GM23248 (cell line): ENCODE data around the gene ELMO1. TPM values are rescaled to one million over a fixed set of nuclear protein-coding genes. Genes with fewer than 3 reads are reported as not detected.

Experiments used
- DNase-seq: peaks from one replicate; pipeline ENCODE4 v3.0.0-alpha.2; 2015
- H2AFZ ChIP-seq: fragments of 200-600 bp; sonication (generic); 2 replicates; pipeline ENCODE4 v1.6.1; 2016; ENCODE audit warnings: antibody characterized with exemption
- H3F3A ChIP-seq: fragments of 200-600 bp; sonication (generic); 2 replicates; pipeline ENCODE4 v1.6.1; 2016; ENCODE audit warnings: mild to moderate bottlenecking, antibody characterized with exemption, mixed run types; ENCODE audit not compliant: insufficient read depth
- H3K27ac ChIP-seq: fragments of 200-600 bp; sonication (generic); 2 replicates; pipeline ENCODE4 v1.5.1; 2016; ENCODE audit warnings: mild to moderate bottlenecking
- H3K27me3 ChIP-seq: fragments of 200-600 bp; sonication (generic); replicated peaks from 2 replicates; pipeline ENCODE4 v1.6.1; 2016; ENCODE audit warnings: mild to moderate bottlenecking; ENCODE audit not compliant: insufficient read depth
- H3K36me3 ChIP-seq: fragments of 200-600 bp; sonication (generic); 2 replicates; pipeline ENCODE4 v1.6.1; 2016; ENCODE audit warnings: low read depth, mild to moderate bottlenecking
- H3K4me1 ChIP-seq: fragments of 200-600 bp; sonication (generic); 2 replicates; pipeline ENCODE4 v1.6.1; 2016; ENCODE audit warnings: mild to moderate bottlenecking; ENCODE audit not compliant: insufficient read depth
- H3K4me2 ChIP-seq: fragments of 200-600 bp; sonication (generic); one replicate; pipeline ENCODE4 v1.6.1; 2016; ENCODE audit warnings: mild to moderate bottlenecking; ENCODE audit not compliant: unreplicated experiment
- H3K4me3 ChIP-seq: fragments of 200-600 bp; sonication (generic); 2 replicates; pipeline ENCODE4 v1.5.1; 2016; ENCODE audit warnings: mild to moderate bottlenecking
- H3K79me2 ChIP-seq: fragments of 200-600 bp; sonication (generic); 2 replicates; pipeline ENCODE4 v1.6.1; 2016; ENCODE audit warnings: mild to moderate bottlenecking; ENCODE audit not compliant: insufficient read depth
- H3K9ac ChIP-seq: fragments of 200-600 bp; sonication (generic); 2 replicates; pipeline ENCODE4 v1.6.1; 2016; ENCODE audit warnings: mild to moderate bottlenecking
- H3K9me2 ChIP-seq: fragments of 200-600 bp; sonication (generic); 2 replicates; pipeline ENCODE4 v1.6.1; 2016; ENCODE audit warnings: mixed run types, mild to moderate bottlenecking, moderate library complexity; ENCODE audit not compliant: insufficient read depth
- H3K9me3 ChIP-seq: fragments of 200-600 bp; sonication (generic); one replicate; pipeline ENCODE4 v1.6.1; 2017; ENCODE audit warnings: low read depth
- H4K20me1 ChIP-seq: fragments of 200-600 bp; sonication (generic); 2 replicates; pipeline ENCODE4 v1.6.0; 2016; ENCODE audit not compliant: insufficient read depth
- EZH2 ChIP-seq: fragments of 200-600 bp; sonication (generic); IDR thresholded peaks from 2 replicates; pipeline ENCODE4 v1.6.1; 2018; ENCODE audit warnings: antibody characterized with exemption, mild to moderate bottlenecking; ENCODE audit not compliant: insufficient read depth, poor library complexity, severe bottlenecking
- EZH2phosphoT487 ChIP-seq: fragments of 200-600 bp; sonication (generic); IDR thresholded peaks from 2 replicates; pipeline ENCODE4 v1.6.1; 2018; ENCODE audit warnings: antibody characterized with exemption, moderate library complexity, mild to moderate bottlenecking, low read depth; ENCODE audit not compliant: insufficient read depth
- WGBS, 2 experiments: methylation state at CpG; one replicate each; pipeline ENCODE4 v1.1.6; 2015 to 2017; ENCODE audit warnings: low lambda C conversion rate in 2 of 2, low coverage in 1 of 2; ENCODE audit errors: missing lambda C conversion rate in 2 of 2; 5-methylcytosine and 5-hydroxymethylcytosine counted together
- in situ Hi-C: fragments of 300-500 bp; cut with MboI; formaldehyde crosslinking; loops from 2 replicates; pipeline ENCODE4 v1.15.0; 2020
- polyA plus RNA-seq: library from polyadenylated mRNA; unstranded; fragments of >200 nt; fragmentation: Nextera tagmentation; extraction: Ambion mirVana; gene quantifications from 2 replicates; pipeline ENCODE4 v1.2.1, GENCODE V29; 2016
- total RNA-seq: library from RNA; depleted of rRNA; stranded (reverse); fragments of >200 nt; shearing (Covaris generic); gene quantifications from 2 replicates; pipeline ENCODE4 v1.2.3, GENCODE V29; 2014

The ELMO1 gene
- total and polyA plus RNA-seq, 2 experiments from 2014 or later, result not detected

DNA sequence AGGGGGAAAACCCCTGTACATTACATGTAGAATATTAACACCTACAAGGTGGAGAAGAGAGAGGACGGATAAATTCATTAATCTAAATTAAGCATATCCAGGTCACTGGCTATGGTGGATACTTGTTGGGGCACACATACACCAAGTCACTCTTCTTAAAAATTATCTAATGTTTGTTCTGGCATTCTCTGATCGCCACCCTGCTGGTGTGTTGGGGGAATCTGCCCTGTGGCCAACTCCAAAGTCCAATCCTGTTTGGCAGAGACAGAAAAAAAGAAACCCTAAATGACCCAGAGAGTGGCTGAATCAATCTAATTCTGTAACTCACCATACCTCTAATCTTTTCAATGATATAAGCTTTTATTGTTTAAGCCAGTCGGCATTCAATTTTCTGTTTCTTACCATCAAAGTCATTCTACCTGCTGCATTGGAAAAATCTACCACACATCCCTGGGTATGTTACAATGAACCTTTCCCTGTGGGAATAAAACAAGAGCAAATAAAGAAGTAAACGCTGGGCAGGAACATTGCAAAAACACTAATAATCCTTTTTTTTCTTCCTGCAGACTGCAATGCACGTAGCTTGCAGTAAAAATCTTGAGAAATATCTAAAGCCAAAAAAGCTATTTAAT is 34.2 kb downstream of the ELMO1 start:
- in situ Hi-C loops, result no loop called here
- Histone ChIP-seq H4K20me1 (no peaks in the 10 kb centered on the region), H3K27ac (no peak overlapping the region), H3K4me2 (no peak overlapping the region), H3K9me2 (no peaks in the 10 kb centered on the region), H3K9me3 (no peaks in the 10 kb centered on the region), H3K27me3 (no peaks in the 10 kb centered on the region), H3K79me2 (no peaks in the 10 kb centered on the region), H3K36me3 (no peaks in the 10 kb centered on the region), H2AFZ (no peak overlapping the region), H3K4me1 (no peaks in the 10 kb centered on the region), H3K9ac (no peak overlapping the region), H3K4me3 (no peak overlapping the region), H3F3A (no peaks in the 10 kb centered on the region)
- 51 to 52% methylated on average over 5 of the region's 5 CpGs for WGBS, 2 experiments
- TF ChIP-seq EZH2 (no peak), EZH2phosphoT487 (no peak)
- DNase-seq, result no peak

DNA sequence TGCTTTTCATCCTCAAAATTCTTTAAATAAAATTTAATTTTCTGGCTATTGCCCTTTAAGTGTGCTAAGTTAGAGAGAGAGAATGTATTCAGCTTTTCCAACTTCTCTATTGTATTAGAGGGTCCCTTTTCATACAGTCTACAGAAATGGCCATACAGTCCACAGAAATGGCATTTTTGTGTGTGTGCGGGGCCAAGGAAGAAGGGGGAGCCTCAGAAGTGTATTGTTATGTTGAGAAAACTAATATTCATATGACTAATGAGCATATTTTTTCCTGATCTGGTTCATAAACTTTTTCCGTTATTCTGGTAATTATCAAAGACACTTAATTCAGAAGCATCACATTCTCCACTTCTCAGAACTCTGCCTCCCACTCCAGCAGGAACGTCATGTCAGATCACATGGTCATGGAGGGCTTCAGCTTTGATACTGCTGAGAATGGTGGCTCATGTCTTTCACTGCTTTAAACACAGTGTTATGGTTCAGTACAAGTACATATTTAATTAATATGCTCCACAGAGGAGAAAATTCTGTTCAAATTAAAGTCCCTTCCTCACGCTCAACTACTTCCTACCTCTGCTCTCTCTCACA is 37.1 kb downstream of the ELMO1 start:
- H3K9me3 ChIP-seq, result no peaks in the 10 kb centered on the region
- H3K9me2 ChIP-seq, result no peaks in the 10 kb centered on the region
- H3K4me1 ChIP-seq, result no peaks in the 10 kb centered on the region
- no peaks in the 10 kb centered on the region for H3F3A ChIP-seq
- no peaks in the 10 kb centered on the region for H3K36me3 ChIP-seq
- WGBS, 2 experiments, result 51 to 62% methylated on average over 4 of the region's 4 CpGs
- H3K27me3 ChIP-seq, result no peaks in the 10 kb centered on the region
- H3K4me3 ChIP-seq, result no peak overlapping the region
- DNase-seq, result no peak
- no peaks in the 10 kb centered on the region for H4K20me1 ChIP-seq
- TF ChIP-seq EZH2, result no peak
- TF ChIP-seq EZH2phosphoT487, result no peak
- H3K79me2 ChIP-seq, result no peaks in the 10 kb centered on the region
- H3K4me2 ChIP-seq, result no peak overlapping the region
- H3K9ac ChIP-seq, result no peak overlapping the region
- in situ Hi-C loops, result no loop called here
- H2AFZ ChIP-seq, result no peak overlapping the region
- no peak overlapping the region for H3K27ac ChIP-seq

DNA sequence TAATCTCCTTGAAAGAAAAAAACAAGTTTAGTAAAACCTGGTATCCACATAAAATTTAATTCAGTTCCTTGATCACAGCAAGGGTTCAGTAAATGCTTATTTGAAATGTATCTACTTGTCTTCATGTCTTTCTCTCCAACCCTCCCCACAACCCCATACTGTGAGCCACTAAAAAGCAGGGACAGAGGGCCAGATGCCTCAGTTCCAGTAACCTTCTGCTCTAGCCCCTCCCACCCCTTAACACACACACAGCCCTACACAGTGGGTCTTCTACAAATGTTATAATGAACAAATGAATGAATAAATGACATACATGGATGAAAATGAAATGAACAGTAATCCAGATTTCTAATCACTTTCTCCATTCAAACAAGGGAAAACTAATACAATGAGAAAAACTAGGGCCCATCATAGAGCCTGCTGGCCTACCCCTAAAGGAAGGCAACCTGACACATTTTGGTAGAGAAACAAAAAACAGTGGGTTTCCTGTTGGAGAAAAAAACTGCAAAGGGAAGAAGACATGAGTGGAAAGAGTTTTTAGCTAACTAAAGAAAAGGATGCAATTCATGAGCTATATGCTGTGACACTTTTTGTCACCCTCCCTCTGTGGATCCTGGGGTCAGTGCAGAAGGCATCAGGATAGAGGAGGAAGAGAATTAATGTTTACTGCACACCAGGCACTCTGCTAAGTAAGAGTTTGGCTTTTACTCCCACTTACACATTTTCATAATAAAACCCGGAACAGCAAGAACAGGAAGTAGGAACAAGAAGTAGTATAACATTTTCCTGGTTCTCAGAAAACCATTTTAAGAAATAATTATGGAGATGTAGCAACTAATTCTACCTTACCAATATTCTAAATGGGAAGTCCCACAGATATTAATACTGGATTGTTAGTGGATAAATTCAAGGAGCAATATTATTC is 38.1 kb downstream of the ELMO1 start:
- no peak for DNase-seq
- Histone ChIP-seq H3K27me3 (no peaks in the 10 kb centered on the region), H3K4me3 (no peak overlapping the region), H3K9me2 (no peaks in the 10 kb centered on the region), H3K79me2 (no peaks in the 10 kb centered on the region), H3K36me3 (no peaks in the 10 kb centered on the region), H3K4me2 (no peak overlapping the region), H3K9me3 (no peaks in the 10 kb centered on the region), H3F3A (no peaks in the 10 kb centered on the region), H3K4me1 (no peaks in the 10 kb centered on the region), H2AFZ (no peak overlapping the region), H4K20me1 (no peaks in the 10 kb centered on the region), H3K27ac (no peak overlapping the region), H3K9ac (no peak overlapping the region)
- in situ Hi-C loops, result no loop called here
- TF ChIP-seq EZH2, result no peak
- TF ChIP-seq EZH2phosphoT487, result no peak
- WGBS, 2 experiments, result 32 to 38% methylated on average over 1 of the region's 1 CpG

DNA sequence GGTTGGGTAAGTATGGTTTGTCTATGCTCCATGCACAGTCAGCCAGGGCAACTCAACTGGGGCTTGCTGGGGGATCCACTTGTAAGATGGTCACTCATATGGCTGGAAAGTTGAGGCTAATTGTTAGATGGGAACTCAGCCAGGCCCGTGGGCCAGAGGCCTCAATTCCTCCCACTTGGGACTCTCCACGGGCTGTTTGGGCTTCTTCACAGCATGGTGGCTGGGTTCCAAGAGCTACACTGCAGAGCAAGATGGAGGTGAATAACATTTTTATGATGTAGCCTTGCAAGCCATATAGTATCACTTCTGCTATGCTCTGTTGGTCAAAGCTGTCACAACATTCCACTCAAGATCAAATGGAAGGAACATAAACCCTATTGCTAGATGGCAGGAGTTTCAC is 39.2 kb downstream of the ELMO1 start:
- no peaks in the 10 kb centered on the region for H3K9me2 ChIP-seq
- no peaks in the 10 kb centered on the region for H3K27me3 ChIP-seq
- no peak for DNase-seq
- no peaks in the 10 kb centered on the region for H3K4me1 ChIP-seq
- no peak overlapping the region for H2AFZ ChIP-seq
- H3K9me3 ChIP-seq, result no peaks in the 10 kb centered on the region
- WGBS, 2 experiments, result 16 to 21% methylated on average over 2 of the region's 2 CpGs
- no peak overlapping the region for H3K4me2 ChIP-seq
- H3K36me3 ChIP-seq, result no peaks in the 10 kb centered on the region
- no peaks in the 10 kb centered on the region for H4K20me1 ChIP-seq
- H3K79me2 ChIP-seq, result no peaks in the 10 kb centered on the region
- no peak overlapping the region for H3K4me3 ChIP-seq
- no peaks in the 10 kb centered on the region for H3F3A ChIP-seq
- no peak overlapping the region for H3K9ac ChIP-seq
- H3K27ac ChIP-seq, result no peak overlapping the region
- TF ChIP-seq EZH2phosphoT487, result no peak
- TF ChIP-seq EZH2, result no peak
- in situ Hi-C loops, result no loop called here
